Stimulated activated naive CD8-positive, alpha-beta T cell treated with anti-CD3 and anti-CD28 coated beads, Interleukin-15, Interleukin-2, amounts not matched to agents 100 U/mL and 50 U/mL, for 24 hours (primary cell): Measurements from ENCODE around the gene BRD2.

ENCODE experiments used
- ATAC-seq: fragments of 150-1000 bp; cut with Tn5 transposase; one replicate; pipeline ENCODE4 v1.10.0; 2021
- DNase-seq: peaks from one replicate; pipeline ENCODE4 v3.0.0; 2021

BRD2 gene

DNA sequence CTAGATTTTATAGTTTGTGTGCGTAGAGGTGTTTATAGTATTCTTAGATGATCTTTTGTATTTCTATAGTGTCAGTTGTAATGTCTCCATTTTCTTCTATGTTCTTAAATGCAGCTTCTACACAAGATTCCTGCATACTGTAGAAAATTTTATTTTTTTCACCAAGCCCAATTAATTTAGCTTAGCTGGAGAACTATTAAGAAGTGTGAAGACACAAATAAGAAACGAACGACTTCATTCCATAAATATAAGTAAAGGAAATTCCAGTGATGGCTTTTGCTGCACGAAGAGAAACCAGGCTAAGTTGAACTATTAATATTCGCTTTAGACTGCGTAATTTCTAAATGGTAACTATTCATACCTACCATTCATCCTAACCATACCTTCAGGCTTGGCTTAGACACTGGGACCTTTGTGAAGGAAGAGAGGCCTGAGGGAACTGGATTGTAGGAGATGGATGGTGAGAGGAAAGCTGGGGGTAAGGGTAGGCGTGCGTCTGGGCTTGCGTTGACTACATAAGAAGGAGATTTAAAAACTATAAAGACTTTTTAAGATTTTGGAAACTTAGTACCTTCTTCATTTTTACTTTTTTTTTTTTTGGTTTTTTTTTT, 25.1 kb downstream of the BRD2 start:
- ATAC-seq (no peak), DNase-seq (no peak)

DNA sequence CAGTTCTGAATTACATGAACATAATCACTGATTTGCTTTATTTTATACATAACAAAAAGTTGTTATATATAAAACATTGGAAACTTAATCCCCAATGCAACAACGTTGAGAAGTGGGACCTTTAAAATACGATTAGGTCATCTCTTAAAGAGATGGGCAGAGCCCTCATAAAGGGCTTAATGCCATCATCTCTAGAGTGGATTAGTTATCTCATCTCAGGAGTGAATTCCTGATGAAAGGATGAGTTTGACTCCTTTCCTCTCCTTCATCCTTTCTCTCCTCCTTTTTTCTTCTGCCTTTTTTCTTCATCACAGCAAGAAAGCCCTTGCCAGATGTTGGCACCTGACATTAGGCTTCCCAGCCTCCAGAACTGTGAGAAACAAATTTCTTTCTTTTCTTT, 27.1 kb downstream of the BRD2 start:
- DNase-seq = no peak
- no peak for ATAC-seq

DNA sequence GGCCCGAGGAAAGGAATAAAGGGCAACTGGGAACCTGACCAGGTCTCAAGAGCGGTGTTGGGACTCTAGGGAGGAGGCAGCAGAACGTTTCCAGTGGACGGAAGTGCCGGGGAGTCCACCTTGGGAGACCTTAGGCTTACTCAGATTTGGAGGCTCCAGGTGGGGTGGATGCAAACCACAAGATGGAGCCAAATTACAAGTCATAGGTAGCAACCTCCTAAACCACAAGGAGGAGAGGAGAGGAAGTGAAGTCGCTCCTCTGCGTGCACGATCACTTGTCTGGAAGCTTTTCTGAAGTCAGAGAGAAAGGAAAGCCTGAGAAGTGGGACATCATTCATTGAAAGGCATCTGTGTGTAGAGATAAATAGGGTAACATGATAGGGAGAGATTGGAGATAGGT, 31.7 kb downstream of the BRD2 start:
- DNase-seq (no peak), ATAC-seq (peak; percentile 43)

DNA sequence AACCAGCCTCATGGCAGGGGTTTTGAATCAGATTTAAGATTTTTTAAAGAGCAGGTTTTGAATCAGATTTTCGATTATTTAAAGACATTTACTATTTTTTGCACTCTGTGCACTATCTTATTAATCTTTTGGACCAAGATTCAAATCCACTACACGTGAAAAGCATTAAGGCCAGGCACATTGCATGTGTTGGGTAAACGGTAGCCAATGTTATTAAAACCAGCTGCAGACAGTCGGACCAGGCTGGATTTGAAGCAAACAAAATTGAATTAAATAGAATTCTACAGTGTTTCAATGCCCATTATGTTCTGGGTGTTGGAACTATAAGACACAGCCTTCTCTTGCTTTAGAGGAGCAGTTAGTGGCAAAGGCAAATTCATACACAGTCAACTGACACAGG, 33.3 kb downstream of the BRD2 start:
- ATAC-seq = no peak
- no peak for DNase-seq

DNA sequence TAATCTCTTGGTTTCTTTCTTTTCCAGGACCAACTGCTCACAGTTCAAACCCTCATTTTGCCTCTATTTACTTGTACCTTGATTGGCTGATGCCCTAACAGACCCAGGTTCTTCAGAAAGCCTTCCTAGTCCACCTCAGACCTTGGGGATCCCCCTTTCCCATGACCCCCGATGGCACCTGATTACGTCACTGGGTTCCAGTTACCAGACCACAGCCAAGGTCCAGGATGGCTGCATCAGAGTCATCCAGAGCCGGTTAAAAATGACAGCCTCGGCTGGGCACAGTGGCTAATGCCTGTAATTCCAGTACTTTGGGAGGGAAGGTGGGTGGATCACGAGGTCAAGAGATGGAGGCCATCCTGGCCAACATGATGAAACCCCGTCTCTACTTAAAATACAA, 36.5 kb downstream of the BRD2 start:
- no peak for ATAC-seq
- no peak for DNase-seq

DNA sequence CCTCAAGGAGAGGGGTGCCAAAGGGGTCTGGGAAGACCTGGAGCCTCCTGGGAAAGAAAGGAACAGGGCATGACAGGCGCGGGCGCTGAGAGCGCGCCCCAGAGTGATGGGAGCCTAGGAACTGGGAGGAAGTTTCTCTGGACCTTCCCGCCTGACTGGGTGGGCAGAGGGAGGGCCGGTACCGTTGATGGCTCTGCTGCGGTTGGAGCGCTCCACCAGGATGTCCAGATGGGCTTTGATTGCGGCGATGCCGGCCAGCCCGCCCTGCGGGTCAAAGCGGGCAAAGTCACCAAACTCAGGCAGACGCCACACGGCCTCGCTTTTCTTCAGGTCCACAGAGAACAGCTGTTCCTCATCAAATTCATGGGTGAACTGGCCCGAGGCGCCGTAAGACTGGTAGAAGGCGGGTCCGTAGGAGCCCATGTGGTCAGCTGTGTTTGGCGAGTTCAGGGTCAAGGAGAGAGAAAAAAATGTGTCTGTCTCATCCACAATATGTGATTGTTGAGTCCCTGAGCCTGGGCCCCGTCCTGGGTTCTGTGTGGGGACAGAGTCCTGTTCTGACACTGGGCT, 39.5 kb downstream of the BRD2 start:
- DNase-seq (no peak), ATAC-seq (no peak)

DNA sequence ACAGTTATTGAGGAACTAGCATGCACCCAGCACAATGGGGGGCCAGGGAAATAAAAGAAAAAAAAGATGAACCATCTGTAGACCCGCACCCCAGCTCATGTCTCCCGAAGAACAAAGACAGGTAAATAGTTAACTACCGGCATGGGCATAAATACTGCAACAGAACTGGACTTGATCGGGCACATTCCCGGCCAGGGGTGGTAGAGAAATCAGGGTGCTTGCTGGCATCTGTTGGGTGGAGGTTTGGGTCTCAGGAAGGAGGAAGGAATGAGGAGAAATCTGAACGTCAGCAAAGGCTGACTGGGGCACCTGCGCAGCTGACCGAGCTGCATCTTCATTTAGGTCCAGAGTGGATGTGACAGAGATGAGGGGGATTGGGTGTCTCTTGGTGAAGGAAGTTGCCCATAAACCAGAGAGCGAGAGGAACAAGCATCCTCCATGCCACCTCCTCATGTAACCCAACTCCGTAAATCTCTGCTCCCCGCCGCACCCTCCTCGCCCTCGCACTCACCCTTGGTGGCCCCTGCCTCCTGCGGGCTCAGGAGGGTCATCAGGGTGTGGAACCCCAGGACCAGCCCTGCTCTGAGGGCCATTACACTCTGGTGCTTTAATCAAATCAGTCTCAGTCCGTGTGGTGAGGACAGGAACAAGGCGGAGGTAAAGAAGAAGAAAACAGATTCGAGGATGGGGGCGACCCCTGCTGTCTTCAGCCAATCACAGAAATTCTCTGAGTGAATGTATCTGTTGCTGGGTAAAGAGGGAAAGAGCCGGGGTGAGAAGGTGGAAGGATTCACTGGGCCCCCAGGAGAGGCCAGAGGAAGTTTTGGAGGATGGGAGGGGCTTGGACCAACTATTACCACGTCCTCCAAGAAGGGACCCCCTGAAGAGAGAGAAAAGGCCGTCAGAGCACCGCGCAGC, 40.8 kb downstream of the BRD2 start, which contains the start of gene HLA-DOA:
TSS of gene HLA-DOA (minus strand) at position 648 of the 918 bp plus-strand sequence.
- peak; percentile 92 for ATAC-seq
- DNase-seq = peak; percentile 62

DNA sequence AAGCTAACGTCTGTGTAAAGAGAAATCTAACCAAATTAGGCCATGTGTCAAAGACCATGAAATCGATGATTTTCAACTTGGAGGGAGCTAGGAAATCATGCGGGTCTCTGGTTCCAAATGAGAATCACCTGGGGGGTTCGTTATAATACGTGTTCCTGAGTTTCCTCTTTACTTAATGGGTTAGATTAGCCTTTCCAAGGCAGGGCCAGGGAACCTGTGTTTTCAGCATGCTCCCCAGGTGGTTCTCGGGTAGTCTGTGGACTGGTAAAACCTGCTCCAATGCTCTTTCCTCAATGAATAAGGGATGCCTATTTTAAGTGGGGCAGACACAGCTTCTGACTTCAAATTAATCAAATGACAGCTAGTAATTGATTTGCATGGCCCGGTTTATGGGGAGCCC, 42.0 kb downstream of the BRD2 start:
- ATAC-seq (no peak), DNase-seq (no peak)

DNA sequence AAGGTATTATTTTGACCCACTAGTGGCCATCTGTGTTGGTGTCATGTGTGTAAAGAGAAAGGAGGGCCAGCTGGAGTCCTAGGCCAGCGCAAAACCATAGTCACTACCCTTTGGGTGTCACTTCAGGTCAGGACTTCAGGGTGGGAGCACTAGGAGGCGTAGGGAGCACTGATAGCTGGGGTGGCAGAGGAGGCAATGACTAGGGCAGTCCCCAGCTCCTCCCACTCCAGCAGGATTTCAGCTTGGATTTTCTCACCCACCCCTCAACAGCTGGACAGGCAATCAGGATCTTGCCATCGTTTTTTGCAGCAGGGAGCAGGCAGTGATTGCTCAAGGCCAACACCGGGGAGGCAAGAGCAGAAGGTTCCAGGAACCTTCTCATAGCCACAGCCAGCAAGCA, 45.2 kb downstream of the BRD2 start:
- DNase-seq = no peak
- no peak for ATAC-seq

DNA sequence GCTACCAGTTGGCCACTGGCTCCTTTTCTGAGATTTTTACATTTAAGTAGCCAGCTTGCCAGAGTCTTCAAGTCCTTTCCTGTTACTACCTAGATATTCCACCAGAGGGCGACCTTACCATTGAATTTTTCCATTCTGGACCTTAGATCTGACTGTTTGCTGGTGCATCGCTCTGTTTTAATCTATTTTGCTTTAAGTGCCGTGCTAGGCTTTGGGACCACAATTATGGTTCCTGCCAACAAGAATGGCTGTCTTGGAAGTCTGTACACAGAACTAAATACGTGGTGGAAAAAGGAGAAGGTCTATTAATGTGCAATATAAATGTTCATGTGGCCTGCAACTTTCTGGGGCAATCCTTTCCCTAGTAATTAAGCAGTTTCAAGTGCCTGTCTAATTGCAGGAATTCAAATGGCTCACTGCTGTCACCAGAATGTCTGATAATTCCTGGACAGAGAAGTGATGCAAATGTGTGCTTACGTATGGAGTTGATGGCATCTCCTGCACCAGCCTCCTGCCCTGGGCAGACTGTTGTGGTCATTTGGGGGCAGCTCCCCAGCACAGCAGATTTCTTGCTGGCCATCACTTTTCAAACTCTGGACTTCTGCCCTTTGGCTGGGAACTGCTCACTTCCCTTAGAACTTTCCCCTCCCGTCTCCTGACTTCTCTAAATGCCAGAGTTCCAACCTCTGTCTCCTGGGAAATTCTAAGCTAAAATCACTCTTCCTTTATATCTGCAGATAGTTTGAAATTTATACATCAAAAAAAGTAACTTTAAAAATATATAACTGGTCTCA, 46.6 kb downstream of the BRD2 start:
- DNase-seq (peak; percentile 40), ATAC-seq (peak; percentile 64)

DNA sequence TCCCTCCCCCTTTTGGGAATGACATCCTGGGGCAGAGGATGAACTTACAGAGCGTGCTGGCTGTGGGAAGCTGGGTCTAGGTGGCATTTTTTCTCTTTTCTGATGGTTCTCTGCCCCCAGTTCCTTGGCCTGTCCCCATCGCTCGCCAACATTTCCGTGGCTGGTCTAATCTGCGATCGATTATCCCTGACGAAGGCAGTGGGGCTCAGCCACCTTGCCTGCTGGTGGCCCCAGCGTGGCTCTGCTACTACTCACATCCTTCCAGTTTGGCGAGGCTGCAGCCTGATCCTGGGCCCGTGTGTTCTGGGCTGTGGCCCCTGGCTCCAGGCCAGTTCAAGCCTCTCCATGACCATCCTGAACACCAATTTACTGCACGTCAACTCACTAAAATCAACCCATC, 47.4 kb downstream of the BRD2 start:
- DNase-seq (no peak), ATAC-seq (no peak)

DNA sequence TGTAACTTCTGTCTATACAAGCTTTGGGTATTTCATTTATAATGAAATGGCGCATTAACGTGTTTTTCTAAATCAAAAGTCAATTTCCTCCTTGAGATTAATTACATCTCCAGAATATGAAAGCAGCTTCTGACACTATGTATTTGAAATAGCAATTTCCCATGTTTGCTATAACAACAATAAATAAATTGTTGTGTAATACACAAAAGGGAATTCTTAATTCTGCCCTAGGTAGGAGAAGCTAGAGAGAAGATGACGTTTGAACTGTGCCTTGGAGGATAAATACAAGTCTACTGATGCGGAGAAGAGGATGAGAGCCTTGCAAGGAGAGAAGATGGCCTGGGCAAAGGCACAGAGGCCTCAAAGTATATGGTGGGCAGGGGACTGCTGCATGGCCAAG, 48.6 kb downstream of the BRD2 start:
- DNase-seq (no peak), ATAC-seq (no peak)

DNA sequence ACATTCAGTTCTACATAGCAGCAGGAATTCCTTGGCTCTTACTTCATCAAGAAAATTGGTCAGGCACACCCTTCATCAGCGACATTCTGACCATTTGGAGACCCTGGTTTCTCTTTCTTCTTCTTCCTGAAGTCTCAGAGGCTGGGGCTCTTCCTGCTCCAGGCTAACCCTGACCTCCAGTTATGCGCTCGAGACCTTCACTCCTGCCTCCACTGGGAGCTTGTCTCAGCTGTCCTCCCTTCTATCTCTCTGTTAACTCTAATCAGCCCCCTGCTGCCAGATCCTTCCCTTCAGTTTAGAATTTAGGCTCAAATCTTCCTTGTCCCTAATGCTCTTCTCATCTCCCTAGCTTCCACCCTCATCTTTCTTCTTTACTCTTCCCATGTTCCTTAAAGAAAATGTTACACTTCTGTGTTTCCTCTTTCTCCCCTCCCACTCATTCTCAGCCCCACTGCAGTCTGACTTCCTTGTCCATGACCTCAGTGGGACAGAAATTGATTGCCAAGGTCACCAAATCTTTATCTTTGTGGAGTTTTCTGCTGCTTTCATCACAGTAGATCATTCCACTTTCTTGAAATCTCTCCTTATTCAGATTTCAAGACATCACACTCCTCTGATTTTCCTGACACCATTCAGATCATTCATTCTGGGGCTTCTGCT, 49.4 kb downstream of the BRD2 start:
- DNase-seq = no peak
- no peak for ATAC-seq

DNA sequence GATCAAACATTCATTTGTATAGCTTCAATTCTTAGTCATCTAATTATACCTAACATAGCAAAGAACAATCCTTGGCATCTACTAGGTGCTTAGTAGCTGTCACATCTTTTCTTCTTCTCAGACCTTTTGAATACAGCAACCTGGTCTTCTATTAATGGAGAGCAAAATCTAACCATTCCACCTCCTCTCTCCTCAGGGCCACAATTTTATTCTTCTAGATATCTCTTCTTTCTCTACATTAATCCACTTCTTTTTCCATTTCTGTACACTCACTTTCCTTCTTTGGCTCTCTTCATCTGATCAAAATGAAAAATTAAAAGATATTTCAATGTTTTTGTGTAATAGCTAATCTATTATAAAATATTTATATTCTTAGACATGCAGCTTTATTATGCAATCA, 50.0 kb downstream of the BRD2 start:
- ATAC-seq (no peak), DNase-seq (no peak)

DNA sequence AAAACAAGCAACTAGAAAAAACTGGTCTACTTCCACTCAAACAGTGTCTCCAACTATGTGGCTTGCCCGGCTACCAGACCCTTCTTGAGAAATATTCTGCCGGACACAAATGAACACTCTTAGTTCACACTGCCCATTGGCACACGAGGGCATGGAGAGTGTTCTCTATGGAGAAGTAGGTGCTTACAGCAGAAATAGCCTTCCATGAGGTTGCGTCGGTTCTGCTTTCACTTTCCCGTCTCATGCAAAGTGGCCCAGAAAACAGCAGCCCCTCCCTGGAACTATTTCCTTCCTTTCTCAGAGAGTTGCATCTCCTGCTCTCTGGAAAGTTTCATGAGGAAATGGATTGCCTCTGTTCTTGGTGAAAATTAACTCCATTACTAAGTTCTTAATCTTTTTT, 50.5 kb downstream of the BRD2 start:
- ATAC-seq (peak; percentile 83), DNase-seq (peak; percentile 58)

DNA sequence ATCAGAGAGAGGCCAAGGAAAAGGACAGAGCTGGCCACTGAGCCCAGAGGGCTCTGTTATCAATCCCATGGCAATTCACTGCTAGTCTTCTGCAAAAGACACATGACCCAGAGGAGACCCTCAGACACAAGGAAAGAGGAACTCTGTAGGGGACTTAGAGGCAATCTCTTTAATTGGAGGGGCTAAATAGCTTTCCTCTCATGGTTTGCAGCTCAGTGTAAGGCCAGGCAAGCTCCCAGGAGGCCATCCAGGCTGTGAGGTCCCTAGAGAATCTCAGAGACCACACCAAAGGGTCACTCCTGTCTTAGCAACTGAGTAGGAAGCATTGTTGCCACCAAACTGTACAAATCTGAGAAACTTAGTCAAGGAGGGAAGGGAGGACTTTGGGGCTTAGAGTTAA, 51.0 kb downstream of the BRD2 start:
- no peak for DNase-seq
- no peak for ATAC-seq

DNA sequence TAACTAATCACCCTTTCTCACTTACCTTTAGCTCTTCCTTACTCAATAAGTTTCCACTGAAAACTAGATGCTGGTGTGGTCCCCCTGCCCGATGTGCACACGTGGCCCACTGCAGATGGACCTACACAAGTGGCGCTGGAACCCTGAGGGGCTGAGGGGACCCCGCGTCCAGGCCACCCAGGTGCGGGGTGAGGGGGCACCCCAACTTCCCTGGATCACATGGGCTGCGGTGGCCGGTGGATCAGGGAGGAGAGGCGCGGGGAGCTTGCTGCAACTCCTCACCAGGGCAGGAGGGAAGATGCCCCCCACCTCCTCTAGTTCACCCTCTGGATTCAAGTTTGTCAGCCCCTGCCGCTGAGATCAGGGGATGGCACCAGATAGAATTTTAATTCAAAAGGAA, 53.5 kb downstream of the BRD2 start:
- no peak for DNase-seq
- no peak for ATAC-seq

DNA sequence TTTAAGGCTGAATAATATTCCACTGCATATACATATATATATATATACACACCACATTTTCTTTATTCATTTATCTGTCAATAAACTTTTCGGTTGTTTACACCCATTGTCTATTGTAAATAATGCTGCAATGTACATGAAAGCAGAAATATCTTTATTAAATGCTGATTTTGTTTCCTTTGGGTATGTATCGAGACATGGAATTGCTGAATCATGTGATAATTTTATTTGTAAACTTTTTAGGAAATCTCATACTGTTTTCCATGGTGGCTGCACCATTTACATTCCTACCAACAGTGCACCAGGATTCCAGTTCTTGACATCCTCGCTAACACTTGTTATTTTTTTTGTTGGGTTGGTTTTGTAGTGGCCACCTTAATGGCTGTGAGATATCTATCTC, 55.1 kb downstream of the BRD2 start:
- DNase-seq (no peak), ATAC-seq (no peak)

DNA sequence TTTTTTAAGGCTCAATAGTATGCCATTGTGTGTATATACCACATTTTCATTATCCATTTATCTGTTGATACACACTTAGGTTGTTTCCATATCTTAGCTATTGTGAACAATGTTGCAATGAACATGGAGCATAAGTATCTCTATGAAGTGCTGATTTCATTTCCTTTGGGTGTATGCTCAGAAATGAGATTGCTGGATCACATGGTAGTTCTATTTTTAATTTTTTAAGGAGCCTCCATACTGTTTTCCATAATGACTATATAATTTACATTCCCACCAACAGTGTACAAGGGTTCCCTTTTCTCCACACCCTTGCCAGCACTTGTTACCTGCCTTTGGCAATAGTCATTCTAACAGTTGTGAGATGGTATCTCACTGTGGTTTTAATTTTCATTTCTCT, 56.1 kb downstream of the BRD2 start:
- DNase-seq = no peak
- no peak for ATAC-seq

DNA sequence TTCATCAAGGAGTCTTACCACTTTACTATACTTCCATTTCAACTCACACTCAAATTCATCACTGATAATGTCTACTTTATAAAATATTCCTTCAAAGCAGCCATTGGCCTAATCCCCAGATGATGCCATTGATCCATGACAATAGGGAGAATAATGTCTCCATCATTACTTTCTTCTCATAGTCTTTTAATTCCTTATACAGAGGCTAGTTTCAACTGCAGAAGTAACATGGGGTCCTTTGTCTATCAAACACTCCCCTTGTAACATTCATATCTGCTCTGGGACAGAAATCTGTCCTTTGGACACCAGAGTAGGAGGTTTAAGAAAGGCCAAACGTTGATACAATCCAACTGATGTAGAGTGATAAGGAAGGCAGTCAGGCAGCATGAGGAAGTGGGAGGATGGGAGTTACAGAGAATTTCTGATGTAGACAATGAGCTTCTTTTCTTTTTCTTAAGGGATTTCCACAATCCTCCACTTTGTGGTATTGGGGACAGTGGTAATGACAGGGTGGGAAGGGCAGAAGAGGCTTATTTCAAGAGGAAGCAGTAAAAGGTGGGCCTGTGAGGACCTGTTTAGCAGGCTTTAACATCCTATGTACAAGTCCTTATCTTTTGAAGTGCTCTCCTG, 59.9 kb downstream of the BRD2 start:
- ATAC-seq (peak; percentile 4), DNase-seq (no peak)

DNA sequence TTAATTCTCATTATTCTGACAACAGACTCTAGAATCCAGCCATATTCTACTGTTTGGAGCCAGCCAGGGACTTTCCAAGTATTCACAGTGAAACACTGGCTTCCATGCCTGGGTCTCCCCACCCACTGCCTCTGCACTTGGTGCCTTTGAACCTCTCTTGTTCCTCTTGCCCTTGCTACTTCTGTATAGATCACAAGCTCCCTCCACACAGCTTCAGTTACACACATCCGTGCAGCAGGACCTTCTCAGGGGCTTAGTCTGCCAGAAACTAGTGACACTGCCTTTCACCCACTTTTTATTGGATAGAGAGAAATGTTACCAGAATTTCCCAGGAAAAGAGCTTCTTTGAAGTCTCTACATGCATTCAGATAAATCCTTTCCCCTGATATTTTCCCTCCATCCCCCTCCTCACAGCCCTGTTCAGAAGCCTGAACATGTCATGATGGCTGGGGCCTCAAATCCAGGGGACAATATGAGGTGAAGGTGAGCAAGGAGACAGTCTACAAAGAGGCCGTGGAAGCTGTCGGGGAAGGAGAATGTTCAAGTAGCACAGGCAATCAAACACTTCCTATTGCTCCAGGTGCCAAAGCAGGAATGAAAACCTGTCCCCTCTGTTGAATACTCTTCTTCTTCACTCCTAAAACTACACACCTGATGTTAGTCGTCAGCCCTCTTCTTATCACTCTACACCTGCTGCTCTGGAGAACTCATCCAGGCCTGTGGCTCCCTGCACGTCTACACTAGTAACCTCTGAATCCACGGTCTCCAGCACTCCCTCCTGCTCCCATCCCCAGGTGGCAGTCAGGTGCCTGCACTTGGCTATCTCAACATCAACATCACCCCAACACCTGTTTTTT, 61.2 kb downstream of the BRD2 start:
- DNase-seq (no peak), ATAC-seq (peak; percentile 86)
